K562 (cell line): ENCODE results near the gene SPIB. TPM values are rescaled to one million over a fixed set of nuclear protein-coding genes. Genes with fewer than 3 reads are reported as not detected.

Source experiments
- MYBL2 ChIP-seq, 2 experiments: fragments of 450-650 bp in 1 of 2; sonication (generic) in 1 of 2; formaldehyde crosslinking in 1 of 2; IDR thresholded peaks; 2 replicates each; pipeline versions ENCODE4 v1.6.1 to v1.8.1; 2017 to 2022; ENCODE audit warnings: borderline replicate concordance in 1 of 2, inconsistent platforms in 1 of 2, low read depth in 1 of 2, mild to moderate bottlenecking in 1 of 2, missing genetic modification reagents in 1 of 2, moderate library complexity in 1 of 2
- ZNF431 ChIP-seq: sonication (generic); formaldehyde crosslinking; IDR thresholded peaks from 2 replicates; pipeline ENCODE4 v1.8.0; 2022; ENCODE audit warnings: mild to moderate bottlenecking, missing genetic modification reagents
- ZNF444 ChIP-seq: fragments of 250-450 bp; sonication (Bioruptor Pico); IDR thresholded peaks from 2 replicates; pipeline ENCODE4 v1.4.0; 2020; ENCODE audit warnings: mild to moderate bottlenecking, moderate library complexity
- polyA plus RNA-seq, 8 experiments: library from polyadenylated mRNA; depleted of rRNA in 4 of 8; stranded (reverse) in 5 of 8; unstranded in 3 of 8; fragments of >200 nt; fragmentation: Nextera tagmentation in 2 of 8; fragmentation: Illumina TruSeq in 1 of 8; extraction: Ambion mirVana in 2 of 8; extraction: Trizol in 1 of 8; gene quantifications; 2 replicates each; pipeline versions ENCODE4 v1.2.1 to v1.2.3, GENCODE V29; 2011 to 2014; ENCODE audit warnings: inconsistent platforms in 1 of 8, missing spikeins in 1 of 8
- total RNA-seq, 7 experiments: library from RNA; depleted of rRNA in 6 of 7; stranded (reverse); fragments of >200 nt in 6 of 7; fragmentation: Illumina TruSeq in 2 of 7; extraction: Trizol in 2 of 7; gene quantifications; 2 replicates each; pipeline versions ENCODE4 v1.2.1 to v1.2.3, GENCODE V29; 2011 to 2021; ENCODE audit warnings: low replicate concordance in 1 of 7
- TF ChIP-seq, protein P1 (sequence below), 2 experiments: IDR thresholded peaks in 1 of 2; conservative IDR thresholded peaks in 1 of 2; 2 replicates each; pipeline ENCODE4 v1.6.1; 2016; ENCODE audit warnings: low read depth in 2 of 2, mild to moderate bottlenecking in 1 of 2, missing compliant biosample characterization in 1 of 2, missing genetic modification characterization in 1 of 2, moderate library complexity in 1 of 2
- TF ChIP-seq, protein P2 (sequence below): fragments of 450-650 bp; IDR thresholded peaks from 2 replicates; pipeline ENCODE4 v1.6.1; 2016; ENCODE audit warnings: mild to moderate bottlenecking, moderate library complexity
- TF ChIP-seq, protein P3 (sequence below): fragments of 450-650 bp; IDR thresholded peaks from 2 replicates; pipeline ENCODE4 v1.6.1; 2017; ENCODE audit warnings: antibody characterized with exemption, mild to moderate bottlenecking

The SPIB gene
- total and polyA plus RNA-seq, 9 of the 15 experiments (the other 6 are each of a cell fraction or from before 2014, with no cell fraction given) = 0.06 to 1.0 (median 0.43) TPM; not detected in 1

DNA sequence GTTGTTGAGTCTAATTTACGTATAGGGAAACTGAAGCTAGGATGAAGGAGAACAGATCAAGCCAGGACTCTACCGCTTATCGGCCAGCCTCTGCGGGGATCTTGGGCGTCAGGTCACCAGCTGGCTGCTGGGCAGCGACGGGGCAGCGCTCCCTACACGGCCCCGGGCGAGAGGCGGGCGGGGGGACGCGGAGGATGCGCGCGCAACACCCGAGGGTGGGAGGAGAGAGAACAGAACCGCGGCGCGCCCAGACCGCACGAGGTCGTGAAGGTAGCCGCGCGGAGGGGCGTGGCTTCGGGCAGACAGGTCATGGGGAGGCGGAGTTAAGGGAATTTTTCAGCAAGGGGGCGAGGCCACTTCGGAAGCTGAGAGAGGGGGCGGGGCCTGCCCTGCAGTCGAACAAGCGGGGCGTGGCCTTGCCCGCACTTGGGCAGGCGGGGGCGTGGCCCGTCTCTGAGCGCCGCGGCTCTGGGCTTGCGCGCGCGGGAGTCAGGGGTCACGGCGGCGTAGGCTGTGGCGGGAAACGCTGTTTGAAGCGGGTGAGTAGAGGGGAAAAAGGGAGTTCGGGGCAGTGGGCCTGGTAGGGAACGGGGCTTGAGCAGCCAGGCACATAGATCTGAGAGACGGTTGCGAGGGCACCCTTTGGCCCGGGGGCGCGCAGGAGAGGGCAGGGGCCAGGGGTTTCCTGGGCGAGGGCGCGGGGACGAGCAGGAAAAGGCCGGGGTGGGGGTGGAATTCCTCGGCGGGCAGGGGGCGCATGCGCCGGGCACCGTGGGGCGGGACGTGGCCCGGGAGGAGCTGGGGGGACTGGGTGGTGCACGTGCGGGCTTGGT is 34.7 kb upstream of the SPIB start, which contains the start of gene POLD1 (continued):
- no peak for TF ChIP-seq MYBL2 (IDR thresholded peaks at IDR 0.05; ENCODE audit: low read depth)
- TF ChIP-seq MYBL2 (CRISPR knock-in tag; IDR thresholded peaks at IDR 0.05; ENCODE audit: borderline replicate concordance) = no peak
- TF ChIP-seq ZNF431 (CRISPR knock-in tag) = 0 out of 2 replicates have a peak, but pooled peaks have one; percentile 32
- TF ChIP-seq, protein P1, sequence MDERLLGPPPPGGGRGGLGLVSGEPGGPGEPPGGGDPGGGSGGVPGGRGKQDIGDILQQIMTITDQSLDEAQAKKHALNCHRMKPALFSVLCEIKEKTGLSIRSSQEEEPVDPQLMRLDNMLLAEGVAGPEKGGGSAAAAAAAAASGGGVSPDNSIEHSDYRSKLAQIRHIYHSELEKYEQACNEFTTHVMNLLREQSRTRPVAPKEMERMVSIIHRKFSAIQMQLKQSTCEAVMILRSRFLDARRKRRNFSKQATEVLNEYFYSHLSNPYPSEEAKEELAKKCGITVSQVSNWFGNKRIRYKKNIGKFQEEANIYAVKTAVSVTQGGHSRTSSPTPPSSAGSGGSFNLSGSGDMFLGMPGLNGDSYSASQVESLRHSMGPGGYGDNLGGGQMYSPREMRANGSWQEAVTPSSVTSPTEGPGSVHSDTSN (CRISPR knock-in tag; IDR thresholded peaks at IDR 0.05; ENCODE audit: low read depth) = no peak
- TF ChIP-seq, protein P1 (tag; conservative IDR thresholded peaks at IDR 0.05; ENCODE audit: low read depth) = no peak
- TF ChIP-seq, protein P2, sequence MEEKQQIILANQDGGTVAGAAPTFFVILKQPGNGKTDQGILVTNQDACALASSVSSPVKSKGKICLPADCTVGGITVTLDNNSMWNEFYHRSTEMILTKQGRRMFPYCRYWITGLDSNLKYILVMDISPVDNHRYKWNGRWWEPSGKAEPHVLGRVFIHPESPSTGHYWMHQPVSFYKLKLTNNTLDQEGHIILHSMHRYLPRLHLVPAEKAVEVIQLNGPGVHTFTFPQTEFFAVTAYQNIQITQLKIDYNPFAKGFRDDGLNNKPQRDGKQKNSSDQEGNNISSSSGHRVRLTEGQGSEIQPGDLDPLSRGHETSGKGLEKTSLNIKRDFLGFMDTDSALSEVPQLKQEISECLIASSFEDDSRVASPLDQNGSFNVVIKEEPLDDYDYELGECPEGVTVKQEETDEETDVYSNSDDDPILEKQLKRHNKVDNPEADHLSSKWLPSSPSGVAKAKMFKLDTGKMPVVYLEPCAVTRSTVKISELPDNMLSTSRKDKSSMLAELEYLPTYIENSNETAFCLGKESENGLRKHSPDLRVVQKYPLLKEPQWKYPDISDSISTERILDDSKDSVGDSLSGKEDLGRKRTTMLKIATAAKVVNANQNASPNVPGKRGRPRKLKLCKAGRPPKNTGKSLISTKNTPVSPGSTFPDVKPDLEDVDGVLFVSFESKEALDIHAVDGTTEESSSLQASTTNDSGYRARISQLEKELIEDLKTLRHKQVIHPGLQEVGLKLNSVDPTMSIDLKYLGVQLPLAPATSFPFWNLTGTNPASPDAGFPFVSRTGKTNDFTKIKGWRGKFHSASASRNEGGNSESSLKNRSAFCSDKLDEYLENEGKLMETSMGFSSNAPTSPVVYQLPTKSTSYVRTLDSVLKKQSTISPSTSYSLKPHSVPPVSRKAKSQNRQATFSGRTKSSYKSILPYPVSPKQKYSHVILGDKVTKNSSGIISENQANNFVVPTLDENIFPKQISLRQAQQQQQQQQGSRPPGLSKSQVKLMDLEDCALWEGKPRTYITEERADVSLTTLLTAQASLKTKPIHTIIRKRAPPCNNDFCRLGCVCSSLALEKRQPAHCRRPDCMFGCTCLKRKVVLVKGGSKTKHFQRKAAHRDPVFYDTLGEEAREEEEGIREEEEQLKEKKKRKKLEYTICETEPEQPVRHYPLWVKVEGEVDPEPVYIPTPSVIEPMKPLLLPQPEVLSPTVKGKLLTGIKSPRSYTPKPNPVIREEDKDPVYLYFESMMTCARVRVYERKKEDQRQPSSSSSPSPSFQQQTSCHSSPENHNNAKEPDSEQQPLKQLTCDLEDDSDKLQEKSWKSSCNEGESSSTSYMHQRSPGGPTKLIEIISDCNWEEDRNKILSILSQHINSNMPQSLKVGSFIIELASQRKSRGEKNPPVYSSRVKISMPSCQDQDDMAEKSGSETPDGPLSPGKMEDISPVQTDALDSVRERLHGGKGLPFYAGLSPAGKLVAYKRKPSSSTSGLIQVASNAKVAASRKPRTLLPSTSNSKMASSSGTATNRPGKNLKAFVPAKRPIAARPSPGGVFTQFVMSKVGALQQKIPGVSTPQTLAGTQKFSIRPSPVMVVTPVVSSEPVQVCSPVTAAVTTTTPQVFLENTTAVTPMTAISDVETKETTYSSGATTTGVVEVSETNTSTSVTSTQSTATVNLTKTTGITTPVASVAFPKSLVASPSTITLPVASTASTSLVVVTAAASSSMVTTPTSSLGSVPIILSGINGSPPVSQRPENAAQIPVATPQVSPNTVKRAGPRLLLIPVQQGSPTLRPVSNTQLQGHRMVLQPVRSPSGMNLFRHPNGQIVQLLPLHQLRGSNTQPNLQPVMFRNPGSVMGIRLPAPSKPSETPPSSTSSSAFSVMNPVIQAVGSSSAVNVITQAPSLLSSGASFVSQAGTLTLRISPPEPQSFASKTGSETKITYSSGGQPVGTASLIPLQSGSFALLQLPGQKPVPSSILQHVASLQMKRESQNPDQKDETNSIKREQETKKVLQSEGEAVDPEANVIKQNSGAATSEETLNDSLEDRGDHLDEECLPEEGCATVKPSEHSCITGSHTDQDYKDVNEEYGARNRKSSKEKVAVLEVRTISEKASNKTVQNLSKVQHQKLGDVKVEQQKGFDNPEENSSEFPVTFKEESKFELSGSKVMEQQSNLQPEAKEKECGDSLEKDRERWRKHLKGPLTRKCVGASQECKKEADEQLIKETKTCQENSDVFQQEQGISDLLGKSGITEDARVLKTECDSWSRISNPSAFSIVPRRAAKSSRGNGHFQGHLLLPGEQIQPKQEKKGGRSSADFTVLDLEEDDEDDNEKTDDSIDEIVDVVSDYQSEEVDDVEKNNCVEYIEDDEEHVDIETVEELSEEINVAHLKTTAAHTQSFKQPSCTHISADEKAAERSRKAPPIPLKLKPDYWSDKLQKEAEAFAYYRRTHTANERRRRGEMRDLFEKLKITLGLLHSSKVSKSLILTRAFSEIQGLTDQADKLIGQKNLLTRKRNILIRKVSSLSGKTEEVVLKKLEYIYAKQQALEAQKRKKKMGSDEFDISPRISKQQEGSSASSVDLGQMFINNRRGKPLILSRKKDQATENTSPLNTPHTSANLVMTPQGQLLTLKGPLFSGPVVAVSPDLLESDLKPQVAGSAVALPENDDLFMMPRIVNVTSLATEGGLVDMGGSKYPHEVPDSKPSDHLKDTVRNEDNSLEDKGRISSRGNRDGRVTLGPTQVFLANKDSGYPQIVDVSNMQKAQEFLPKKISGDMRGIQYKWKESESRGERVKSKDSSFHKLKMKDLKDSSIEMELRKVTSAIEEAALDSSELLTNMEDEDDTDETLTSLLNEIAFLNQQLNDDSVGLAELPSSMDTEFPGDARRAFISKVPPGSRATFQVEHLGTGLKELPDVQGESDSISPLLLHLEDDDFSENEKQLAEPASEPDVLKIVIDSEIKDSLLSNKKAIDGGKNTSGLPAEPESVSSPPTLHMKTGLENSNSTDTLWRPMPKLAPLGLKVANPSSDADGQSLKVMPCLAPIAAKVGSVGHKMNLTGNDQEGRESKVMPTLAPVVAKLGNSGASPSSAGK = no peak; the same call in 1 of the 2 replicates
- TF ChIP-seq ZNF444 (CRISPR knock-in tag) = no peak
- TF ChIP-seq, protein P3, sequence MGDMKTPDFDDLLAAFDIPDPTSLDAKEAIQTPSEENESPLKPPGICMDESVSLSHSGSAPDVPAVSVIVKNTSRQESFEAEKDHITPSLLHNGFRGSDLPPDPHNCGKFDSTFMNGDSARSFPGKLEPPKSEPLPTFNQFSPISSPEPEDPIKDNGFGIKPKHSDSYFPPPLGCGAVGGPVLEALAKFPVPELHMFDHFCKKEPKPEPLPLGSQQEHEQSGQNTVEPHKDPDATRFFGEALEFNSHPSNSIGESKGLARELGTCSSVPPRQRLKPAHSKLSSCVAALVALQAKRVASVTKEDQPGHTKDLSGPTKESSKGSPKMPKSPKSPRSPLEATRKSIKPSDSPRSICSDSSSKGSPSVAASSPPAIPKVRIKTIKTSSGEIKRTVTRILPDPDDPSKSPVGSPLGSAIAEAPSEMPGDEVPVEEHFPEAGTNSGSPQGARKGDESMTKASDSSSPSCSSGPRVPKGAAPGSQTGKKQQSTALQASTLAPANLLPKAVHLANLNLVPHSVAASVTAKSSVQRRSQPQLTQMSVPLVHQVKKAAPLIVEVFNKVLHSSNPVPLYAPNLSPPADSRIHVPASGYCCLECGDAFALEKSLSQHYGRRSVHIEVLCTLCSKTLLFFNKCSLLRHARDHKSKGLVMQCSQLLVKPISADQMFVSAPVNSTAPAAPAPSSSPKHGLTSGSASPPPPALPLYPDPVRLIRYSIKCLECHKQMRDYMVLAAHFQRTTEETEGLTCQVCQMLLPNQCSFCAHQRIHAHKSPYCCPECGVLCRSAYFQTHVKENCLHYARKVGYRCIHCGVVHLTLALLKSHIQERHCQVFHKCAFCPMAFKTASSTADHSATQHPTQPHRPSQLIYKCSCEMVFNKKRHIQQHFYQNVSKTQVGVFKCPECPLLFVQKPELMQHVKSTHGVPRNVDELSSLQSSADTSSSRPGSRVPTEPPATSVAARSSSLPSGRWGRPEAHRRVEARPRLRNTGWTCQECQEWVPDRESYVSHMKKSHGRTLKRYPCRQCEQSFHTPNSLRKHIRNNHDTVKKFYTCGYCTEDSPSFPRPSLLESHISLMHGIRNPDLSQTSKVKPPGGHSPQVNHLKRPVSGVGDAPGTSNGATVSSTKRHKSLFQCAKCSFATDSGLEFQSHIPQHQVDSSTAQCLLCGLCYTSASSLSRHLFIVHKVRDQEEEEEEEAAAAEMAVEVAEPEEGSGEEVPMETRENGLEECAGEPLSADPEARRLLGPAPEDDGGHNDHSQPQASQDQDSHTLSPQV = no peak
